MM.1S (cell line): ENCODE data around the gene PILRA.

Experiments
- DNase-seq: peaks from one replicate; pipeline ENCODE4 v3.0.0-alpha.2; 2015
- H2AFZ ChIP-seq: fragments of 300-600 bp; sonication (generic); 2 replicates; pipeline ENCODE4 v1.6.0; 2016; ENCODE audit warnings: antibody characterized with exemption, low read length
- H3F3A ChIP-seq: fragments of 300-600 bp; sonication (generic); 2 replicates; pipeline ENCODE4 v1.6.1; 2016; ENCODE audit warnings: mild to moderate bottlenecking, antibody characterized with exemption, low read length, moderate library complexity, mixed read lengths; ENCODE audit not compliant: insufficient read depth
- H3K27ac ChIP-seq: fragments of 300-600 bp; sonication (generic); 2 replicates; pipeline ENCODE4 v1.5.1; 2016; ENCODE audit warnings: mild to moderate bottlenecking, low read length
- H3K27me3 ChIP-seq: fragments of 300-600 bp; sonication (generic); replicated peaks from 2 replicates; pipeline ENCODE4 v1.6.0; 2016; ENCODE audit warnings: low read length; ENCODE audit not compliant: insufficient read depth
- H3K36me3 ChIP-seq: fragments of 300-600 bp; sonication (generic); replicated peaks from 2 replicates; pipeline ENCODE4 v1.6.1; 2016; ENCODE audit warnings: mild to moderate bottlenecking, low read length, mixed read lengths; ENCODE audit not compliant: insufficient read depth
- H3K4me1 ChIP-seq: fragments of 300-600 bp; sonication (generic); 2 replicates; pipeline ENCODE4 v1.6.1; 2016; ENCODE audit warnings: low read length, mixed read lengths
- H3K4me2 ChIP-seq: fragments of 300-600 bp; sonication (generic); 2 replicates; pipeline ENCODE4 v1.6.0; 2016; ENCODE audit warnings: low read depth, low read length
- H3K4me3 ChIP-seq: fragments of 300-600 bp; sonication (generic); 2 replicates; pipeline ENCODE4 v1.5.1; 2016; ENCODE audit warnings: low read length, mixed read lengths
- H3K79me2 ChIP-seq: fragments of 300-600 bp; sonication (generic); 2 replicates; pipeline ENCODE4 v1.6.1; 2016; ENCODE audit warnings: mixed run types, low read length, mixed read lengths
- H3K9ac ChIP-seq: fragments of 300-600 bp; sonication (generic); 2 replicates; pipeline ENCODE4 v1.6.1; 2016; ENCODE audit warnings: low read length, mixed read lengths
- H3K9me2 ChIP-seq: fragments of 300-600 bp; sonication (generic); replicated peaks from 2 replicates; pipeline ENCODE4 v1.6.1; 2016; ENCODE audit warnings: mild to moderate bottlenecking, low read length, mixed read lengths; ENCODE audit not compliant: insufficient read depth
- H3K9me3 ChIP-seq: fragments of 300-600 bp; sonication (generic); replicated peaks from 2 replicates; pipeline ENCODE4 v1.6.1; 2016; ENCODE audit warnings: mild to moderate bottlenecking, low read length, mixed read lengths; ENCODE audit not compliant: insufficient read depth
- H4K20me1 ChIP-seq: fragments of 300-600 bp; sonication (generic); 2 replicates; pipeline ENCODE4 v1.6.1; 2016; ENCODE audit warnings: mild to moderate bottlenecking, low read length, moderate library complexity, mixed read lengths; ENCODE audit not compliant: insufficient read depth
- EZH2 ChIP-seq: fragments of 300-600 bp; sonication (generic); optimal IDR thresholded peaks from 2 replicates; pipeline ENCODE3; 2017; ENCODE audit warnings: low read depth, mild to moderate bottlenecking, antibody characterized with exemption, low read length, mixed read lengths
- EZH2phosphoT487 ChIP-seq: fragments of 300-600 bp; sonication (generic); IDR thresholded peaks from 2 replicates; pipeline ENCODE4 v1.6.1; 2018; ENCODE audit warnings: antibody characterized with exemption, low read length
- TF ChIP-seq, protein P1 (sequence below): fragments of 300-600 bp; sonication (generic); IDR thresholded peaks from 2 replicates; pipeline ENCODE4 v1.5.1; 2016; ENCODE audit warnings: antibody characterized with exemption, low read length, mixed read lengths

The PILRA gene

DNA sequence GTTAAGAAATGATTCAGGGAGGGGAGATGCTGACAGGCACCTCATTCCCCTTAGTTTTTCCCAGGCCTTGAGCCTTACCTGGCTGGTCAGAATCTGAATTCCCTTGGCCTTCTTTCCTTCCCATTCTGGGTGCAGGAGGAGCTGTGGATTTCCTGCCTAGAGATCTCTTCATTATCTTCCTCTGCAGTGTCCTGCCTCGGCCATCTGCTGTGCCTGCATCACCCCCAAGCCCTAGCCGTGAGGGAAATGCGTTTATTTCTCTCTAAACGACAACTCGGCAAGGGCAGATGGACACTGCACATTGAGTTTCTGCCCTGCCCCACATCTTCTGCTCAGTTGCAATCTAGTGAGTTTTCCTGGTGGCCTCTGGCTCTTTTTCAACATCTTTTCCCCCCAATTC, 28.5 kb downstream of the PILRA start:
- Histone ChIP-seq H2AFZ (no peak overlapping the region), H3F3A (peaks cover 3% of the 10 kb centered on the region), H3K27ac (no peak overlapping the region), H3K9me3 (no peaks in the 10 kb centered on the region), H3K4me3 (no peak overlapping the region), H3K4me2 (no peak overlapping the region), H3K4me1 (peaks cover 13% of the 10 kb centered on the region), H3K79me2 (no peaks in the 10 kb centered on the region), H3K36me3 (no peaks in the 10 kb centered on the region), H3K9ac (no peak overlapping the region), H4K20me1 (no peaks in the 10 kb centered on the region), H3K27me3 (peaks cover 15% of the 10 kb centered on the region), H3K9me2 (no peaks in the 10 kb centered on the region)
- no peak for DNase-seq
- TF ChIP-seq, protein P1, sequence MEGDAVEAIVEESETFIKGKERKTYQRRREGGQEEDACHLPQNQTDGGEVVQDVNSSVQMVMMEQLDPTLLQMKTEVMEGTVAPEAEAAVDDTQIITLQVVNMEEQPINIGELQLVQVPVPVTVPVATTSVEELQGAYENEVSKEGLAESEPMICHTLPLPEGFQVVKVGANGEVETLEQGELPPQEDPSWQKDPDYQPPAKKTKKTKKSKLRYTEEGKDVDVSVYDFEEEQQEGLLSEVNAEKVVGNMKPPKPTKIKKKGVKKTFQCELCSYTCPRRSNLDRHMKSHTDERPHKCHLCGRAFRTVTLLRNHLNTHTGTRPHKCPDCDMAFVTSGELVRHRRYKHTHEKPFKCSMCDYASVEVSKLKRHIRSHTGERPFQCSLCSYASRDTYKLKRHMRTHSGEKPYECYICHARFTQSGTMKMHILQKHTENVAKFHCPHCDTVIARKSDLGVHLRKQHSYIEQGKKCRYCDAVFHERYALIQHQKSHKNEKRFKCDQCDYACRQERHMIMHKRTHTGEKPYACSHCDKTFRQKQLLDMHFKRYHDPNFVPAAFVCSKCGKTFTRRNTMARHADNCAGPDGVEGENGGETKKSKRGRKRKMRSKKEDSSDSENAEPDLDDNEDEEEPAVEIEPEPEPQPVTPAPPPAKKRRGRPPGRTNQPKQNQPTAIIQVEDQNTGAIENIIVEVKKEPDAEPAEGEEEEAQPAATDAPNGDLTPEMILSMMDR, result no peak
- no peak for TF ChIP-seq EZH2
- no peak for TF ChIP-seq EZH2phosphoT487

DNA sequence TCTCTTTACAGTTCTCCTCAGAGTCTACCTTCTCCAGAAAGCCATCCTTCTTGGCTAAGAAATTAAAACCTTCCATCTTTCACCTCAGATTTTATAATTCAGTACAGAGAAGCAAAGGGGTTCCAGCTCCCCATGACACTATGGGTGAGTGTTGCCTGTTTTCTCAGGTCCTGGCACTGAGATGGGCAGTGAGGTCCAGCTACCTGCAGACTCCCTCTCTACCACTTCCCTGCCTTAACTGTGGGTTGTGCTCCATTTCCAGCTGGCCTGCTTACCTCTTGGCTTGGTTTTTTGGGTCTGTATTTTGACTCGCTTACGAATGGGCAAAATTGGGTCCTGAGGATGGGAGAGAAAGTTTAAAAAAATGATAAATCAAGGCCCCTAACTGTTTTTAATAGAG, 29.0 kb downstream of the PILRA start:
- DNase-seq, result no peak
- H3K79me2 ChIP-seq, result no peaks in the 10 kb centered on the region
- no peak overlapping the region for H3K4me2 ChIP-seq
- no peaks in the 10 kb centered on the region for H3K9me3 ChIP-seq
- H3F3A ChIP-seq, result no peaks in the 10 kb centered on the region
- TF ChIP-seq EZH2 (no peak), EZH2phosphoT487 (no peak)
- TF ChIP-seq, protein P1, result no peak
- H3K9ac ChIP-seq, result no peak overlapping the region
- peaks cover 15% of the 10 kb centered on the region for H3K27me3 ChIP-seq
- H2AFZ ChIP-seq, result no peak overlapping the region
- no peaks in the 10 kb centered on the region for H3K9me2 ChIP-seq
- peaks cover 8% of the 10 kb centered on the region for H3K4me1 ChIP-seq
- no peak overlapping the region for H3K4me3 ChIP-seq
- H3K27ac ChIP-seq, result no peak overlapping the region
- H4K20me1 ChIP-seq, result no peaks in the 10 kb centered on the region
- no peaks in the 10 kb centered on the region for H3K36me3 ChIP-seq

DNA sequence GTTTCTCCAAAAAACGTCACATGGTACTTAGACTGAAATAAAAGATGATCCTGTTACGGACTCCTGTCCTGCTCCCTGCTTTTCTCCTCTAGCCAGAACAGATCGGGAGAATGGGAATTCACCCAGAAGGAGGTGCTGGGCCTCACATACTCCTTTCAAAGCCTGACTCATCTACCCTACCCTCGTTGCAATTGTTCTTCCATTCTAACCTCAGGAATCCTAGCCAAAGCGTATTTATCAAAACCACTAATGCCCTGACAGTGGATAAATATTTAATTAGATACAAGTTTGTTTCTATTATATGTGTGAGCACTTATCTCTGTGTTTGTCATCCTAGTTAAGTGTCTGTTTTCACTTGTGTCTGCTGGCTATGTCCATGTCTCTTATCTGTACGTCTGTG, 33.5 kb downstream of the PILRA start:
- H3K9me2 ChIP-seq, result no peaks in the 10 kb centered on the region
- no peaks in the 10 kb centered on the region for H3K36me3 ChIP-seq
- no peak overlapping the region for H3K27ac ChIP-seq
- no peaks in the 10 kb centered on the region for H3K9me3 ChIP-seq
- H3F3A ChIP-seq, result no peaks in the 10 kb centered on the region
- no peaks in the 10 kb centered on the region for H3K4me1 ChIP-seq
- TF ChIP-seq, protein P1, result no peak
- TF ChIP-seq EZH2phosphoT487 (no peak), EZH2 (no peak)
- H3K4me3 ChIP-seq, result no peak overlapping the region
- no peak for DNase-seq
- H2AFZ ChIP-seq, result no peak overlapping the region
- no peaks in the 10 kb centered on the region for H3K79me2 ChIP-seq
- H3K4me2 ChIP-seq, result no peak overlapping the region
- no peaks in the 10 kb centered on the region for H4K20me1 ChIP-seq
- no peaks in the 10 kb centered on the region for H3K27me3 ChIP-seq
- no peak overlapping the region for H3K9ac ChIP-seq
